DOHH2 (cell line): ENCODE data around the gene CYTH1.
A peak's percentile ranks its signal among the peaks of the same experiment; 100 is the strongest.

Experiments
- H3F3A ChIP-seq: fragments of 200-600 bp; sonication (generic), shearing (Covaris generic); 2 replicates; pipeline ENCODE4 v1.6.0; 2016; ENCODE audit warnings: antibody characterized with exemption, mild to moderate bottlenecking; ENCODE audit not compliant: control insufficient read depth, insufficient read depth
- H3K27ac ChIP-seq: fragments of 200-600 bp; sonication (generic); 2 replicates; pipeline ENCODE4 v1.5.1; 2014; ENCODE audit warnings: low read depth, mild to moderate bottlenecking, low read length, moderate library complexity
- H3K27me3 ChIP-seq: fragments of 200-600 bp; sonication (generic); 2 replicates; pipeline ENCODE4 v1.6.1; 2014; ENCODE audit warnings: mild to moderate bottlenecking, low read length, mixed read lengths; ENCODE audit not compliant: control insufficient read depth
- H3K36me3 ChIP-seq: fragments of 200-600 bp; sonication (generic); 2 replicates; pipeline ENCODE4 v1.6.1; 2014; ENCODE audit warnings: mild to moderate bottlenecking, low read length, moderate library complexity, mixed read lengths; ENCODE audit not compliant: control insufficient read depth
- H3K4me1 ChIP-seq: fragments of 200-600 bp; sonication (generic); 2 replicates; pipeline ENCODE4 v1.6.1; 2014; ENCODE audit warnings: mild to moderate bottlenecking, low read length, mixed read lengths; ENCODE audit not compliant: control insufficient read depth
- H3K4me2 ChIP-seq: fragments of 200-600 bp; sonication (generic); 2 replicates; pipeline ENCODE4 v1.6.0; 2014; ENCODE audit warnings: mild to moderate bottlenecking, low read length, moderate library complexity
- H3K4me3 ChIP-seq: fragments of 200-600 bp; sonication (generic); 2 replicates; pipeline ENCODE4 v1.5.1; 2014; ENCODE audit warnings: mild to moderate bottlenecking, low read length, mixed read lengths
- H3K79me2 ChIP-seq: fragments of 200-600 bp; sonication (generic); 2 replicates; pipeline ENCODE4 v1.6.1; 2014; ENCODE audit warnings: mild to moderate bottlenecking, low read length, mixed read lengths; ENCODE audit not compliant: control insufficient read depth
- H3K9me2 ChIP-seq: fragments of 200-600 bp; sonication (generic); replicated peaks from 2 replicates; pipeline ENCODE4 v1.6.1; 2014; ENCODE audit warnings: mild to moderate bottlenecking, low read length, mixed read lengths; ENCODE audit not compliant: control insufficient read depth
- H3K9me3 ChIP-seq: fragments of 200-600 bp; sonication (generic); 2 replicates; pipeline ENCODE4 v1.6.1; 2014; ENCODE audit warnings: antibody characterized with exemption, low read length, mixed read lengths; ENCODE audit not compliant: control insufficient read depth, insufficient read depth
- H4K20me1 ChIP-seq: fragments of 200-600 bp; sonication (generic); 2 replicates; pipeline ENCODE4 v1.6.0; 2014; ENCODE audit warnings: low read depth, mild to moderate bottlenecking, antibody characterized with exemption, low read length, moderate library complexity; ENCODE audit not compliant: control insufficient read depth, insufficient read depth
- CTCF ChIP-seq: fragments of 200-600 bp; sonication (generic); IDR thresholded peaks from one replicate; pipeline ENCODE4 v1.5.1; 2014; ENCODE audit warnings: antibody characterized with exemption, mild to moderate bottlenecking, low read depth, low read length; ENCODE audit not compliant: poor library complexity, severe bottlenecking
- EZH2phosphoT487 ChIP-seq: fragments of 200-600 bp; sonication (generic); IDR thresholded peaks from 2 replicates; pipeline ENCODE4 v1.6.1; 2017; ENCODE audit warnings: borderline replicate concordance, mild to moderate bottlenecking, antibody characterized with exemption, low read length, moderate library complexity, mixed read lengths

Gene CYTH1

GRCh38 chr17:78723957-78724356, 58.1 kb downstream of the CYTH1 start:
- H3K9me2 ChIP-seq = no peaks in the 10 kb centered on the region
- H3K9me3 ChIP-seq = no peaks in the 10 kb centered on the region
- H3K4me2 ChIP-seq = peak overlapping the region; percentile 67
- H3K27ac ChIP-seq = no peak overlapping the region
- peak overlapping the region; percentile 44 for H3K4me3 ChIP-seq
- H3K4me1 ChIP-seq = peaks cover 100% of the 10 kb centered on the region
- peaks cover 100% of the 10 kb centered on the region for H3K79me2 ChIP-seq
- peaks cover 49% of the 10 kb centered on the region for H4K20me1 ChIP-seq
- H3F3A ChIP-seq = peaks cover 14% of the 10 kb centered on the region
- TF ChIP-seq EZH2phosphoT487 (no peak), CTCF (no peak)
- no peaks in the 10 kb centered on the region for H3K27me3 ChIP-seq
- H3K36me3 ChIP-seq = peaks cover 29% of the 10 kb centered on the region

GRCh38 chr17:78723001-78723796, 58.9 kb downstream of the CYTH1 start:
- Histone ChIP-seq H3K79me2 (peaks cover 100% of the 10 kb centered on the region), H3K9me3 (no peaks in the 10 kb centered on the region), H4K20me1 (peaks cover 55% of the 10 kb centered on the region), H3K9me2 (no peaks in the 10 kb centered on the region), H3K4me3 (peak overlapping the region; percentile 44), H3F3A (peaks cover 16% of the 10 kb centered on the region), H3K36me3 (peaks cover 32% of the 10 kb centered on the region), H3K27me3 (no peaks in the 10 kb centered on the region), H3K4me1 (peaks cover 100% of the 10 kb centered on the region), H3K27ac (peak overlapping the region; percentile 33), H3K4me2 (peak overlapping the region; percentile 67)
- no peak for TF ChIP-seq EZH2phosphoT487
- no peak for TF ChIP-seq CTCF

- Histone ChIP-seq H3K4me3 (peak overlapping the region; percentile 44), H3K4me1 (peaks cover 100% of the 10 kb centered on the region), H3K27me3 (no peaks in the 10 kb centered on the region), H3K79me2 (peaks cover 100% of the 10 kb centered on the region), H3K4me2 (peak overlapping the region; percentile 67), H4K20me1 (peaks cover 53% of the 10 kb centered on the region), H3K27ac (peak overlapping the region; percentile 33), H3K9me2 (no peaks in the 10 kb centered on the region), H3K9me3 (no peaks in the 10 kb centered on the region), H3F3A (peaks cover 16% of the 10 kb centered on the region), H3K36me3 (peaks cover 28% of the 10 kb centered on the region)
- TF ChIP-seq CTCF (no peak), EZH2phosphoT487 (no peak)
These were observed 59.8 kb downstream of the CYTH1 start for GRCh38 chr17:78722246-78722761.
